T-helper 2 cell (primary cell): ENCODE results near the gene PCDHGA7.
"Not testable (repeated sequence)": the region's sequence is repeated elsewhere in the genome, so short reads cannot be mapped to it uniquely, and the experiment has no call there.

Experiments
- DNase-seq, 5 experiments: peaks; one replicate each; pipeline versions ENCODE4 v3.0.0 to v3.0.0-alpha.2; 2012 to 2022
- total RNA-seq, 2 donors: gene quantifications; one replicate each; lab custom pipeline; 2026; lab: John Stamatoyannopoulos, UW

PCDHGA7 gene
- total RNA-seq, result 0 to 0.27 reads per million in 2 donors

GRCh38 chr5:141382469-141383294, at the start of gene PCDHGA7:
TSS of gene PCDHGA7 (plus strand) at chr5:141382742. CDS start at chr5:141382900, 158 bp downstream.
- peak in 1 of 5 experiments; percentile 11 for DNase-seq

- DNase-seq, result peak in 1 of 5 experiments; percentile 24
These were observed 43.8 kb upstream of the PCDHGA7 start, which contains the start of gene PCDHGA2 for GRCh38 chr5:141338538-141339306. TSS of gene PCDHGA2 (plus strand) at chr5:141338760.

- not testable (repeated sequence) for DNase-seq
These were observed 41.7 kb upstream of the PCDHGA7 start for GRCh38 chr5:141340781-141341354.

- no peak for DNase-seq
These were observed 39.8 kb upstream of the PCDHGA7 start for GRCh38 chr5:141342773-141343172.

- DNase-seq, result peak in 1 of 5 experiments; percentile 38
These were observed 39.1 kb upstream of the PCDHGA7 start, which contains the start of gene PCDHGA3 for GRCh38 chr5:141343242-141343952. TSS of gene PCDHGA3 (plus strand) at chr5:141343829. CDS start at chr5:141344034, 205 bp downstream.

- DNase-seq, result no peak
These were observed 38.5 kb upstream of the PCDHGA7 start for GRCh38 chr5:141343953-141344463.

GRCh38 chr5:141345327-141345726, 37.2 kb upstream of the PCDHGA7 start:
- DNase-seq, result no peak

- not testable (repeated sequence) for DNase-seq
These were observed 36.5 kb upstream of the PCDHGA7 start for GRCh38 chr5:141346017-141346416.

GRCh38 chr5:141349917-141350619, 32.5 kb upstream of the PCDHGA7 start, which contains the start of gene PCDHGB1:
TSS of gene PCDHGB1 (plus strand) at chr5:141350099. CDS start at chr5:141350261, 162 bp downstream.
- DNase-seq, result peak in 2 of 5 experiments; percentile 17 to 45

GRCh38 chr5:141351591-141351990, 31.0 kb upstream of the PCDHGA7 start:
- DNase-seq, result no peak

- no peak for DNase-seq
These were observed 27.6 kb upstream of the PCDHGA7 start, which contains the start of gene PCDHGA4 for GRCh38 chr5:141354900-141355469. TSS of gene PCDHGA4 (plus strand) at chr5:141355021. CDS start at chr5:141355108, 87 bp downstream.

- DNase-seq, result no peak
These were observed 26.9 kb upstream of the PCDHGA7 start for GRCh38 chr5:141355641-141356040.

GRCh38 chr5:141356133-141356532, 26.4 kb upstream of the PCDHGA7 start:
- no peak for DNase-seq

GRCh38 chr5:141356950-141357349, 25.6 kb upstream of the PCDHGA7 start:
- DNase-seq, result no peak

GRCh38 chr5:141359790-141360426, 22.6 kb upstream of the PCDHGA7 start, which contains the start of gene PCDHGB2:
TSS of gene PCDHGB2 (plus strand) at chr5:141359994. CDS start at chr5:141360136, 142 bp downstream.
- DNase-seq, result peak in 2 of 5 experiments; percentile 3 to 25

- DNase-seq, result no peak
These were observed 21.9 kb upstream of the PCDHGA7 start for GRCh38 chr5:141360685-141361084.

GRCh38 chr5:141362719-141363118, 19.8 kb upstream of the PCDHGA7 start:
- no peak for DNase-seq

GRCh38 chr5:141363952-141364660, 18.4 kb upstream of the PCDHGA7 start, which contains the start of gene PCDHGA5:
TSS of gene PCDHGA5 (plus strand) at chr5:141364162. CDS start at chr5:141364331, 169 bp downstream.
- DNase-seq, result no peak
